Stimulated activated CD8-positive, alpha-beta memory T cell treated with anti-CD3 and anti-CD28 coated beads, Interleukin-7, amount 100 ng/mL, for 24 hours (primary cell): Measurements from ENCODE around the gene UBN2.
A peak's percentile ranks its signal among the peaks of the same experiment; 100 is the strongest.
"Not testable (repeated sequence)": the region's sequence is repeated elsewhere in the genome, so short reads cannot be mapped to it uniquely, and the experiment has no call there.

Source experiments
- DNase-seq: peaks from one replicate; pipeline ENCODE4 v3.0.0-alpha.2; 2020; ENCODE audit warnings: low read depth

UBN2 gene

GRCh38 chr7:139230774-139231512, at the start of gene UBN2:
UBN2 (plus strand) TSS chr7:139231237; CDS start chr7:139231485, 248 bp downstream.
- peak; percentile 87 for DNase-seq

GRCh38 chr7:139181404-139181803, 49.6 kb upstream of the UBN2 start:
- no peak for DNase-seq

- DNase-seq = no peak
These were observed 48.7 kb upstream of the UBN2 start for GRCh38 chr7:139182363-139182762.

GRCh38 chr7:139183251-139183650, 47.8 kb upstream of the UBN2 start:
- DNase-seq = no peak

- DNase-seq = no peak
These were observed 47.1 kb upstream of the UBN2 start for GRCh38 chr7:139183878-139184338.

- DNase-seq = no peak
These were observed 44.9 kb upstream of the UBN2 start for GRCh38 chr7:139186146-139186545.

GRCh38 chr7:139189357-139189756, 41.7 kb upstream of the UBN2 start:
- DNase-seq = no peak

- DNase-seq = no peak
These were observed 38.9 kb upstream of the UBN2 start for GRCh38 chr7:139192014-139192706.

GRCh38 chr7:139200382-139200781, 30.7 kb upstream of the UBN2 start:
- DNase-seq = no peak

- no peak for DNase-seq
These were observed 27.0 kb upstream of the UBN2 start for GRCh38 chr7:139203992-139204391.

GRCh38 chr7:139205843-139206242, 25.2 kb upstream of the UBN2 start:
- DNase-seq = no peak

- DNase-seq = no peak
These were observed 18.9 kb upstream of the UBN2 start for GRCh38 chr7:139212133-139212532.

- not testable (repeated sequence) for DNase-seq
These were observed 17.5 kb upstream of the UBN2 start for GRCh38 chr7:139213489-139213888.

- no peak for DNase-seq
These were observed 12.9 kb upstream of the UBN2 start for GRCh38 chr7:139218173-139218572.

- no peak for DNase-seq
These were observed 6.8 kb upstream of the UBN2 start for GRCh38 chr7:139224219-139224618.

- not testable (repeated sequence) for DNase-seq
These were observed 6.2 kb upstream of the UBN2 start for GRCh38 chr7:139224836-139225235.

GRCh38 chr7:139225286-139226157, 5.5 kb upstream of the UBN2 start:
- DNase-seq = not testable (repeated sequence)

GRCh38 chr7:139226158-139226515, 4.9 kb upstream of the UBN2 start:
- DNase-seq = not testable (repeated sequence)

- DNase-seq = not testable (repeated sequence)
These were observed 4.0 kb upstream of the UBN2 start for GRCh38 chr7:139226988-139227488.

- no peak for DNase-seq
These were observed 1.0 kb upstream of the UBN2 start for GRCh38 chr7:139230023-139230422.

- DNase-seq = no peak
These were observed 608 bp upstream of the UBN2 start for GRCh38 chr7:139230484-139230773.
